ENCODE measurements around the gene SPDYE8. TPM values are rescaled to one million over a fixed set of nuclear protein-coding genes. Genes with fewer than 3 reads are reported as not detected.

SPDYE8 gene
- total and polyA plus RNA-seq, 9 of the 15 experiments (the other 6 are each of a cell fraction or from before 2014, with no cell fraction given): 0.03 to 0.10 TPM; not detected in 7

Small RNAs within 50 kb of the gene (small RNA-seq; reads per million reads assigned to genes)
- not detected for gene RF00019

Other genes starting within 250 kb of the SPDYE8 start
- gene TYW1B, start 201.6 kb downstream of the SPDYE8 start, total RNA-seq (2014; rRNA removed): 9.4 and 10.2 TPM in 2 replicates
- gene TYW1B, start 201.6 kb downstream of the SPDYE8 start, total RNA-seq (2014; rRNA removed; fragmentation: Illumina TruSeq; extraction: Trizol): 12.9 TPM in 2 replicates
- 13.6 and 14.7 TPM in 2 replicates for gene TYW1B, start 201.6 kb downstream of the SPDYE8 start, total RNA-seq (2015; rRNA removed; fragmentation: Illumina TruSeq; extraction: Trizol)
- 7.7 and 9.8 TPM in 2 replicates for gene TYW1B, start 201.6 kb downstream of the SPDYE8 start, total RNA-seq (2021)
- gene TYW1B, start 201.6 kb downstream of the SPDYE8 start, polyA plus RNA-seq (2011; rRNA removed): 7.2 and 10.0 TPM in 2 replicates
- gene TYW1B, start 201.6 kb downstream of the SPDYE8 start, polyA plus RNA-seq (2014; fragmentation: Illumina TruSeq; extraction: Trizol): 7.3 and 9.1 TPM in 2 replicates
- gene TYW1B, start 201.6 kb downstream of the SPDYE8 start, polyA plus RNA-seq (2014; fragmentation: Nextera tagmentation; extraction: Ambion mirVana): 1 to 10 TPM; 5.8 to 9.8 TPM
- gene TYW1B, start 201.6 kb downstream of the SPDYE8 start, polyA plus RNA-seq (2014; rRNA removed): 6.2 and 7.2 TPM in 2 replicates
- 10.8 and 17.5 TPM in 2 replicates for gene POM121, start 104.7 kb downstream of the SPDYE8 start, total RNA-seq (2014; rRNA removed)
- 14.5 and 14.6 TPM in 2 replicates for gene POM121, start 104.7 kb downstream of the SPDYE8 start, total RNA-seq (2014; rRNA removed; fragmentation: Illumina TruSeq; extraction: Trizol)
- 12.5 and 16.0 TPM in 2 replicates for gene POM121, start 104.7 kb downstream of the SPDYE8 start, total RNA-seq (2015; rRNA removed; fragmentation: Illumina TruSeq; extraction: Trizol)
- 99.6 and 112 TPM in 2 replicates for gene POM121, start 104.7 kb downstream of the SPDYE8 start, total RNA-seq (2021)
- gene POM121, start 104.7 kb downstream of the SPDYE8 start, polyA plus RNA-seq (2011; rRNA removed): 8.7 and 10.2 TPM in 2 replicates
- 87.0 and 95.4 TPM in 2 replicates for gene POM121, start 104.7 kb downstream of the SPDYE8 start, polyA plus RNA-seq (2014; fragmentation: Illumina TruSeq; extraction: Trizol)
- 1 to 10 TPM; 3.6 to 3.8 TPM for gene POM121, start 104.7 kb downstream of the SPDYE8 start, polyA plus RNA-seq (2014; fragmentation: Nextera tagmentation; extraction: Ambion mirVana)
- gene POM121, start 104.7 kb downstream of the SPDYE8 start, polyA plus RNA-seq (2014; rRNA removed): 32.9 and 38.7 TPM in 2 replicates
- not detected in 2 replicates for gene TRIM74, start 60.3 kb downstream of the SPDYE8 start, total RNA-seq (2014; rRNA removed)
- not detected in 2 replicates for gene TRIM74, start 60.3 kb downstream of the SPDYE8 start, total RNA-seq (2014; rRNA removed; fragmentation: Illumina TruSeq; extraction: Trizol)
- not detected in 2 replicates for gene TRIM74, start 60.3 kb downstream of the SPDYE8 start, total RNA-seq (2015; rRNA removed; fragmentation: Illumina TruSeq; extraction: Trizol)
- not detected in 2 replicates for gene TRIM74, start 60.3 kb downstream of the SPDYE8 start, total RNA-seq (2021)
- gene TRIM74, start 60.3 kb downstream of the SPDYE8 start, polyA plus RNA-seq (2011; rRNA removed): not detected in 2 replicates
- not detected in 2 replicates for gene TRIM74, start 60.3 kb downstream of the SPDYE8 start, polyA plus RNA-seq (2014; fragmentation: Illumina TruSeq; extraction: Trizol)
- not detected for gene TRIM74, start 60.3 kb downstream of the SPDYE8 start, polyA plus RNA-seq (2014; fragmentation: Nextera tagmentation; extraction: Ambion mirVana)
- not detected in 2 replicates for gene TRIM74, start 60.3 kb downstream of the SPDYE8 start, polyA plus RNA-seq (2014; rRNA removed)
- gene SPDYE11, start 28.1 kb upstream of the SPDYE8 start, total RNA-seq (2014; rRNA removed): not detected in 2 replicates
- not detected in 2 replicates for gene SPDYE11, start 28.1 kb upstream of the SPDYE8 start, total RNA-seq (2014; rRNA removed; fragmentation: Illumina TruSeq; extraction: Trizol)
- not detected in 2 replicates for gene SPDYE11, start 28.1 kb upstream of the SPDYE8 start, total RNA-seq (2015; rRNA removed; fragmentation: Illumina TruSeq; extraction: Trizol)
- gene SPDYE11, start 28.1 kb upstream of the SPDYE8 start, total RNA-seq (2021): not detected in 2 replicates
- not detected in 2 replicates for gene SPDYE11, start 28.1 kb upstream of the SPDYE8 start, polyA plus RNA-seq (2011; rRNA removed)
- not detected in 2 replicates for gene SPDYE11, start 28.1 kb upstream of the SPDYE8 start, polyA plus RNA-seq (2014; fragmentation: Illumina TruSeq; extraction: Trizol)
- gene SPDYE11, start 28.1 kb upstream of the SPDYE8 start, polyA plus RNA-seq (2014; fragmentation: Nextera tagmentation; extraction: Ambion mirVana): under 1 TPM; 0.06 to 0.27 TPM
- not detected in 2 replicates for gene SPDYE11, start 28.1 kb upstream of the SPDYE8 start, polyA plus RNA-seq (2014; rRNA removed)
- gene SPDYE9, start 56.3 kb upstream of the SPDYE8 start, total RNA-seq (2014; rRNA removed): not detected in 2 replicates
- not detected in 2 replicates for gene SPDYE9, start 56.3 kb upstream of the SPDYE8 start, total RNA-seq (2014; rRNA removed; fragmentation: Illumina TruSeq; extraction: Trizol)
- not detected in 2 replicates for gene SPDYE9, start 56.3 kb upstream of the SPDYE8 start, total RNA-seq (2015; rRNA removed; fragmentation: Illumina TruSeq; extraction: Trizol)
- gene SPDYE9, start 56.3 kb upstream of the SPDYE8 start, total RNA-seq (2021): not detected in 2 replicates
- gene SPDYE9, start 56.3 kb upstream of the SPDYE8 start, polyA plus RNA-seq (2011; rRNA removed): not detected in 2 replicates
- not detected in 2 replicates for gene SPDYE9, start 56.3 kb upstream of the SPDYE8 start, polyA plus RNA-seq (2014; fragmentation: Illumina TruSeq; extraction: Trizol)
- under 1 TPM; 0.06 to 0.27 TPM for gene SPDYE9, start 56.3 kb upstream of the SPDYE8 start, polyA plus RNA-seq (2014; fragmentation: Nextera tagmentation; extraction: Ambion mirVana)
- gene SPDYE9, start 56.3 kb upstream of the SPDYE8 start, polyA plus RNA-seq (2014; rRNA removed): not detected in 2 replicates